LoVo (cell line): ENCODE measurements around the gene PRF1.

Experiments
- DNase-seq: peaks from one replicate; pipeline ENCODE4 v3.0.0-alpha.2; 2016; ENCODE audit warnings: low spot score

The PRF1 gene

GRCh38 chr10:70559861-70560260 lies 42.7 kb downstream of the PRF1 start:
- no peak for DNase-seq

DNA sequence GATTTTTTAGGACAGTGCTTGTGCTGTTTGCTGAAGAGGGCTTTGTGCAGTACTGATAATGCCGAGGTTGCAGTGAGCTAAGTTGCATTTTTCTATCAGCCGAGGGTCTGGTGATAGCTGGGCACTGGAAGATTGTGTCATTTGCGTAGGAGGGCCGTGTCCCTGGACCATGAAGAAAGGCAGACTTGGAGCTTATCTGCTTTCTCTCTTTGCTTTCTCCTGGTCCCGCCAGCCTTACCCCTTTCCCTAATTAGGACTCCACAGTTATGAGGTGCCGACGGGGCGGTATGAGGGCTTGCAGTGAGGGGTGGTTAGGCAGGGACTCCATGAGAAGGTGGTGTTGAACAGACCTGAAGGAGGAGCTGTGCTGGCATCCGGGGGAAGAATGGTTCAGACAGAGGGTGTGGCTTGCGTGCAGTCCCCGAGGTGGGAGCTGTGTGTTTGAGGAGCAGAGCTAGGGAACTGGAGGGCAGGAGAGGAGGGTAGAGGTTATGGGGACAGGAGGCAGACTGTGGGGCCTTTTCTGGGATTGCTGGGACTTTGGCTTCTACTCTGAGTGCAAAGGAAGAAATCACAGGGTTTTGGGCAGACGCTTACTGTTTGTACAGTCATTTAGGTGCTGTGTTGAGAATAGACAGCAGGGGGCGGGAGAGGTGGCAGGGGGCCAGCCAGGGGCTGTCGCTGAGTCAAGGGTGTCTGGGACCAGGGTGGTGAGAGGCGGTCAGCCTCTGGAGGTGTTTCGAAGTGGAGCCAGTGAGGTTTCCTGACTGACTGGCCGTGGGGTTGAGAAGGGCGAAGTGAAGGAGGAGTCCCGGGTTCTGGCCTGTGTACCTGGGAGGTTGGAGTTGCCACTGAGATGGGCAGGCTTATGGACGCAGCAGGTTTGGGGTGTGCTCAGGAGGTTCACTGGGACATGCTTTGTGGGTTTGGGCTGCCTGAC lies 43.4 kb downstream of the PRF1 start:
- DNase-seq = no peak

DNA sequence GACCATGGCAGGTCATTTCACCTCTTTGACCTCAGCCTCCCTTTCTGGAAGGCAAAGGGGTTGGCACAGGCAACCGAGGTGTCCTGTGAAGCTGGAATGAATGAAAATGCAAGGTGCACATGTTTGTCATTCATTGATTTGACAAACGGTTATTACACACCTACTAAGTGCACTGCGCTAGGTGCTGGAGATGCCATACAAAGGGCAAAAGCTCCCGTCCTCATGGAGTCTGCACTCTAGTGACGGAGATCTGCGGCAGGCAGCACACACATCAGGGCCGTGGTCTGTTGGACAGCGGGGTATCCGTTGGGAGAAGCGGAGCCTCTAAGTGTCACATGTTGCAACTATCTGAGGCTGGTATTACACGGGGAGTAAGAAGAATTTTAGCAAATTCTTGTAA lies 44.2 kb downstream of the PRF1 start:
- DNase-seq = no peak

DNA sequence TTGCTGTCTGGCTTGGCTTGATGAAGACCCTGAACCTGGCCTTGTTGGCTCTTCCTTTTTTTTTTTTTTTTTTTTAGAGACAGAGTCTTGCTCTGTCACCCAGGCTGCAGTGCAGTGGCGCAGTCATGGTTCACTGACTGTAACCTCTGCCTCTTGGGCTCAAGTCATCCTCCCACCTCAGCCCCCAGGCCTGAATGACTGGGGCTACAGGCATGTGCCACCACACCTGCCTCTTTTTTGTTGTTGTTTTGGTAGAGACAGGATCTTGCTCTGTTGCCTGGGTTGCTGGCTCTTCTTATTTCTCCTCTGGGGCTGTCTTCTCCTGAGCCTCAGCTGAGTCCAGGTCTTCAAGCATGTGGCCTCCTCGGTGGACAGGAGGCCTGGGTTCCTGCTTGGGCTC lies 44.7 kb downstream of the PRF1 start:
- no peak for DNase-seq

- DNase-seq = no peak
Observed at GRCh38 chr10:70557086-70557845, 45.3 kb downstream of the PRF1 start.

- no peak for DNase-seq
Observed at GRCh38 chr10:70555371-70555770, 47.2 kb downstream of the PRF1 start.

DNA sequence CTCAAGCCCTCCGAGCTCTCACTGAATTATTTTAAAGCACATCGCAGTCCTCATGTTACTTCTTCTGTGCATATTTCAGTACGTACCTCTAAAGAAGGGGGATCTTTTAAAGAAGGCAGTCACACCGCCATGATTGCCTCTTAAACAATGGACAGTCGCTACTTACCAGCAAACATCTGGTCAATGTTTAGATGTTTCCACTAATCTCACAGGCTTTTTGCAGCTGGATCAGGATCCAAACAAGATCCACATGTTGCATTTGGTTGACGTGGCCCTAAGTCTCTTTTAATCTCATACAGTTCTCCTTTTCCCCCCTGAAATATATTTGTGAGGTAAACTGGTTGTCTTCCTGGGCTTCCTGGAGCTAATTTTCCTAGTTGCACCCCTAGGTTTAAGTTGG lies 50.0 kb downstream of the PRF1 start:
- no peak for DNase-seq

DNA sequence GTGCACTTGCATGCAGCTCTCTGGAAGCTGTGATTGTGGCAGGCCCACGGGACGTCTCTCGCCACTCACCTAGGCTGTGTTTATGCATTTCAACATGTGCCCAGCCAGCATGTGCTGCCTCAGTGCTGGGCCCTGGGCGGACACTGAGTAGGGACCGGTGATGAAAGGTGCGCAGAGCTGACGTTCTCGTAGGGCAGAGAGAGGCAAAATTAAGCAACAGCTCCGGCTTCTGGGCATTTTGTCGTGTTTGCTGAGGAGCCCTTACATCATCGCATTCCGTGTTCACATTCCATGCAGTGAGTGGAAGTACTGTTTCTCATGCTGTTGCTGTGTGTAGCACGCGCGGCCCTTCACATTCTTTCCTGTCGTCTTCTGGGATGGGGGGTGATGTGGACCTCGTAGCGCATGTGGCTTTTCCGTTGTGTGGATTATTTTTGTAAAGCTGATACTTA lies 50.5 kb downstream of the PRF1 start:
- DNase-seq = no peak

GRCh38 chr10:70551466-70551865 lies 51.1 kb downstream of the PRF1 start:
- DNase-seq = no peak

DNA sequence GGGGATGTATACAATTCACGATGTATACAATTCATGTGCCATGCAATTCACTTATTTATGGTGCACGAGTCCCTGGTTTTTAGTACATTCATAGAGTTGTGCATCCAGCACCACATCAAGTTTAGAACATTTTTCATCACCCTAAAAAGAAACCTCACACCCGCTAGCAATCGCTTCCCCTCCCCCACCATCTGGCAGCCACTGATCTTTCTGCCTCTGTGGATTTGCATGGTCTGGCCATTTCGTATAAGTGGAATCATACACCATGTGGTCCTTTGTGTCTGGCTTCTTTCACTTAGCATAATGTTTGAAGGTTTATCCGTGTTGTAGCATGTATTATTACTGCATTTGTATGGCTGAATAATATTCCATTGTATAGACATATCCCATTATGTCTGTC lies 52.1 kb downstream of the PRF1 start:
- no peak for DNase-seq

DNA sequence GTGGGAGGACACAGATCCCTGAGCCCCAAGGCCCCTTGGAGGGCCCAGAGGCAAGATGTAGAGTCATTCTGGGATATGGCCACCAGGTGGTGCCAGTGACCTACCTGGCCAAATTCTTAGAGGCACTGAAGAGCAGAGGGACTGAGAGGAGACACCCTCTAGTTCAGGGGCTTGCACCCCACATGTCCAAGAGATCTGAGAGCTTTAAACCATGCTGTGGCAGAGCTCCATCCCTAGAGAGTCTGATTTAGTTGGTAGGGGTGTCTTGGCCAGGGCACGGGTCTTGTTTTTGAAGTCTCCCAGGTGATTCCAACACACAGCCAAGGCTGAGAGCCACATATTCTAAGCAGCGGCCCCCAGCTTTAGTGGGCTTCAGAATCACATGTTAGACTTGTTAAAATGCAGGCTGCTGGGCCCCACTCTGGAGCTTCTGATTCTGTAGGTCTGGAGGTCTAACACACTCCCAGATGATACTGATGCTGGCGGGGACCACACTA lies 52.5 kb downstream of the PRF1 start:
- peak; percentile 34 for DNase-seq

DNA sequence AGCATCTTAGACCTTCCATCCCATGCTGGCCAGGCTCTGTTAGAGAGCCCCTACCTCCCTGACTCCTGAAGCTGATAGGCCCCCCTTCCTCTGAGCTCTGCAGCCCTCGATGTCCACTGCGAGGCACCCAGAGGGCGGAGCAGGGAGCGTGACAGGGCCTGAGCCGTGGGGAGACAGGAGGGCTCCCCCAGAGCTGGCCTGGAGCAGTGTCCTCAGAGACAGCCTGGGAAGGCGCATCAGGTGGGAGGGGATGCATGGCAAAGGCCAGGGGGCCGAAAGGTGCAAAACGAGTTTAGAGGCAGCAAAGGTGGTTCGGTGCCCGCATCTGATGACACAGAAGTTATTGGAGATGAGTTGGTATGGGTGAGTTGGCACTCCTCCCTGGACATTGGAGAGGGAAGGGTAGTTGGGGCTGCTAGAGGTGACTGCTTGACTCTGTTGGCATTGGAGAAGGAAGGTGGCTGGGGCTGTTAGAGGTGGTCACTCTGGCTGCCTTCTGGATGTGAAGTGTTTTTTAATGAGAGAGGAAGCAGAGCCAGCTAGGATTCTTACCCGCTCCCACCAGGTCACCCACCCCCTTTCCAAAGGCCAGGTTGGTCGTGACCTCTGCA lies 53.1 kb downstream of the PRF1 start:
- DNase-seq = no peak
